SK-N-SH treated with all-trans-retinoic acid at 6 μM for 48 hours (cell line): ENCODE data around the gene CDKN2AIP.

Experiments used
- ATAC-seq: fragments of 200-7000 bp; cut with Tn5 transposase; 3 replicates; pipeline ENCODE4 v1.9.1; 2020; ENCODE audit warnings: mild to moderate bottlenecking, moderate library complexity
- CSDC2 ChIP-seq: fragments of 250-450 bp; sonication (Bioruptor Pico); IDR thresholded peaks from 2 replicates; pipeline ENCODE4 v1.5.0; 2020; ENCODE audit warnings: mild to moderate bottlenecking, moderate library complexity
- CSRNP3 ChIP-seq: fragments of 250-450 bp; sonication (Bioruptor Pico); IDR thresholded peaks from 2 replicates; pipeline ENCODE4 v1.5.1; 2021; ENCODE audit warnings: mild to moderate bottlenecking, moderate library complexity
- ISL1 ChIP-seq: fragments of 250-450 bp; sonication (Bioruptor Pico); IDR thresholded peaks from 2 replicates; pipeline ENCODE4 v2.1.2; 2022; ENCODE audit warnings: mild to moderate bottlenecking, moderate library complexity
- OSR1 ChIP-seq: fragments of 250-450 bp; sonication (Bioruptor Pico); IDR thresholded peaks from 2 replicates; pipeline ENCODE4 v1.8.0; 2022; ENCODE audit warnings: moderate library complexity, mild to moderate bottlenecking, inconsistent platforms
- PATZ1 ChIP-seq: fragments of 250-450 bp; sonication (Bioruptor Pico); IDR thresholded peaks from 2 replicates; pipeline ENCODE4 v1.8.0; 2020; ENCODE audit warnings: mild to moderate bottlenecking, moderate library complexity, borderline replicate concordance
- POU6F1 ChIP-seq: fragments of 250-450 bp; sonication (Bioruptor Pico); IDR thresholded peaks from 2 replicates; pipeline ENCODE4 v1.8.0; 2021; ENCODE audit warnings: low read depth, mild to moderate bottlenecking, moderate library complexity, borderline replicate concordance
- PPARA ChIP-seq: fragments of 250-450 bp; sonication (Bioruptor Pico); IDR thresholded peaks from 2 replicates; pipeline ENCODE4 v1.5.0; 2020; ENCODE audit warnings: mild to moderate bottlenecking, borderline replicate concordance
- RARB ChIP-seq: fragments of 250-450 bp; sonication (Bioruptor Pico); IDR thresholded peaks from 2 replicates; pipeline ENCODE4 v1.8.0; 2021; ENCODE audit warnings: mild to moderate bottlenecking, moderate library complexity
- TOX ChIP-seq: fragments of 250-450 bp; sonication (Bioruptor Pico); IDR thresholded peaks from 2 replicates; pipeline ENCODE4 v1.8.0; 2021; ENCODE audit warnings: mild to moderate bottlenecking, moderate library complexity, borderline replicate concordance
- TSHZ2 ChIP-seq: fragments of 250-450 bp; sonication (Bioruptor Pico); IDR thresholded peaks from 2 replicates; pipeline ENCODE4 v1.5.0; 2020; ENCODE audit warnings: mild to moderate bottlenecking, moderate library complexity
- ZC3H10 ChIP-seq: fragments of 250-450 bp; sonication (Bioruptor Pico); IDR thresholded peaks from 2 replicates; pipeline ENCODE4 v1.5.1; 2021; ENCODE audit warnings: mild to moderate bottlenecking, moderate library complexity
- ZFP30 ChIP-seq: fragments of 450-650 bp; formaldehyde crosslinking; IDR thresholded peaks from 2 replicates; pipeline ENCODE4 v1.5.0; 2022; ENCODE audit warnings: mild to moderate bottlenecking, moderate library complexity
- ZNF8 ChIP-seq: fragments of 450-650 bp; formaldehyde crosslinking; IDR thresholded peaks from 2 replicates; pipeline ENCODE4 v1.5.0; 2020; ENCODE audit warnings: mild to moderate bottlenecking, moderate library complexity

Gene CDKN2AIP

GRCh38 chr4:183485411-183486160 lies 41.1 kb downstream of the CDKN2AIP start (continued):
- TF ChIP-seq CSDC2 (CRISPR knock-in tag), result no peak
- TF ChIP-seq PATZ1 (CRISPR knock-in tag), result no peak
- no peak for TF ChIP-seq ZNF8 (CRISPR knock-in tag)

- TF ChIP-seq ZC3H10 (CRISPR knock-in tag), result no peak
- no peak for ATAC-seq
These were observed 48.4 kb downstream of the CDKN2AIP start for GRCh38 chr4:183492791-183493222.

GRCh38 chr4:183493246-183493645 lies 48.8 kb downstream of the CDKN2AIP start:
- TF ChIP-seq CSDC2 (CRISPR knock-in tag), result no peak
- no peak for TF ChIP-seq RARB (CRISPR knock-in tag)
- no peak for TF ChIP-seq OSR1 (CRISPR knock-in tag)
- TF ChIP-seq, all 23 proteins: peak for 0
- ATAC-seq, result no peak

- TF ChIP-seq POU6F1 (CRISPR knock-in tag), result no peak
- no peak for TF ChIP-seq PATZ1 (CRISPR knock-in tag)
- no peak for TF ChIP-seq PPARA (CRISPR knock-in tag)
- TF ChIP-seq TSHZ2 (CRISPR knock-in tag), result no peak
- TF ChIP-seq OSR1 (CRISPR knock-in tag), result no peak
- TF ChIP-seq ZFP30, result no peak
- no peak for TF ChIP-seq TOX
- TF ChIP-seq ZC3H10 (CRISPR knock-in tag), result no peak
- TF ChIP-seq CSDC2 (CRISPR knock-in tag), result no peak
- TF ChIP-seq CSRNP3, result no peak
- no peak for TF ChIP-seq ISL1 (CRISPR knock-in tag)
- ATAC-seq, result no peak
These were observed 50.7 kb downstream of the CDKN2AIP start for GRCh38 chr4:183495184-183495583.
